Measurements from ENCODE around the gene ROCK2.

The ROCK2 gene

DNA sequence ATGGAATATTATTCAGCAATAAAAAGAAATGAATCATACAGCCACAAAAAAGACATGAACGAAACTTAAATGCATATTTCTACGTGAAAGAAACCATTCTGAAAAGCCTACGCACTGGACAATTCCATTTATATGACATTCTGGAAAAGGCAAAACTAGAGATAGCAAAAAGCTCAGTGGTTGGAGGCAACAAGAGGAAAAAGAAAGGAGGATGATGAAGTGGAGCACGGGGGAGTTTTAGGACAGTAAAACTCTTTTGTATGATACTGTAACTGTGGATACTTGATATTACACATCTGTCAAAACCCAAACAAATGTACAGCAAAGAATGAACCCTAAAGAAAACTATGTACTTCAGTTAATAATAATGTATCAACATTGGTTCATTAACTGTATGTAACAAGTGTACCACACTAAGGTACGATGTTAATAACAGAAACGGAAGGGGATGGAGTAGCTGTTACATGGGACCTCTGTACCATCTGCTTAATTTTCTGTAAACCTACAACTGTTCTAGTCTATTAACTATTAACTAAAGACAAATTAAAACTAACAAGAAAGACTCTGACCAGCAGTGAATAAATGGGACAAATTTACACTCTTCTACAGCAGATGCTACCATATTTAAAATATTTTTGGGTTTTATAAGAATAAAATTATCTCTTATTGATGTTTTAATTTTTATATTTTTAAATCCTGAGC lies 31.5 kb downstream of the ROCK2 start:
- no peak for TF ChIP-seq TAF1 (IDR thresholded peaks at IDR 0.05; ENCODE audit: low read depth)
- TF ChIP-seq CEBPB (IDR thresholded peaks at IDR 0.05) = no peak
- no peak for TF ChIP-seq FOXM1 (IDR thresholded peaks at IDR 0.05; ENCODE audit: borderline replicate concordance, low read depth)
- TF ChIP-seq RAD21 (IDR thresholded peaks at IDR 0.05; ENCODE audit: low read depth) = no peak
- no peak for TF ChIP-seq NFIC (IDR thresholded peaks at IDR 0.05)
- TF ChIP-seq TEAD4 (IDR thresholded peaks at IDR 0.05) = no peak
- no peak for TF ChIP-seq EP300 (IDR thresholded peaks at IDR 0.05; ENCODE audit: borderline replicate concordance)
- TF ChIP-seq EGR1 (IDR thresholded peaks at IDR 0.05) = no peak
- no peak for TF ChIP-seq TCF12 (IDR thresholded peaks at IDR 0.05; ENCODE audit: low read depth)
- TF ChIP-seq, protein P1, sequence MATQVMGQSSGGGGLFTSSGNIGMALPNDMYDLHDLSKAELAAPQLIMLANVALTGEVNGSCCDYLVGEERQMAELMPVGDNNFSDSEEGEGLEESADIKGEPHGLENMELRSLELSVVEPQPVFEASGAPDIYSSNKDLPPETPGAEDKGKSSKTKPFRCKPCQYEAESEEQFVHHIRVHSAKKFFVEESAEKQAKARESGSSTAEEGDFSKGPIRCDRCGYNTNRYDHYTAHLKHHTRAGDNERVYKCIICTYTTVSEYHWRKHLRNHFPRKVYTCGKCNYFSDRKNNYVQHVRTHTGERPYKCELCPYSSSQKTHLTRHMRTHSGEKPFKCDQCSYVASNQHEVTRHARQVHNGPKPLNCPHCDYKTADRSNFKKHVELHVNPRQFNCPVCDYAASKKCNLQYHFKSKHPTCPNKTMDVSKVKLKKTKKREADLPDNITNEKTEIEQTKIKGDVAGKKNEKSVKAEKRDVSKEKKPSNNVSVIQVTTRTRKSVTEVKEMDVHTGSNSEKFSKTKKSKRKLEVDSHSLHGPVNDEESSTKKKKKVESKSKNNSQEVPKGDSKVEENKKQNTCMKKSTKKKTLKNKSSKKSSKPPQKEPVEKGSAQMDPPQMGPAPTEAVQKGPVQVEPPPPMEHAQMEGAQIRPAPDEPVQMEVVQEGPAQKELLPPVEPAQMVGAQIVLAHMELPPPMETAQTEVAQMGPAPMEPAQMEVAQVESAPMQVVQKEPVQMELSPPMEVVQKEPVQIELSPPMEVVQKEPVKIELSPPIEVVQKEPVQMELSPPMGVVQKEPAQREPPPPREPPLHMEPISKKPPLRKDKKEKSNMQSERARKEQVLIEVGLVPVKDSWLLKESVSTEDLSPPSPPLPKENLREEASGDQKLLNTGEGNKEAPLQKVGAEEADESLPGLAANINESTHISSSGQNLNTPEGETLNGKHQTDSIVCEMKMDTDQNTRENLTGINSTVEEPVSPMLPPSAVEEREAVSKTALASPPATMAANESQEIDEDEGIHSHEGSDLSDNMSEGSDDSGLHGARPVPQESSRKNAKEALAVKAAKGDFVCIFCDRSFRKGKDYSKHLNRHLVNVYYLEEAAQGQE (IDR thresholded peaks at IDR 0.05; ENCODE audit: low read depth) = no peak
- TF ChIP-seq YY1 (IDR thresholded peaks at IDR 0.05; ENCODE audit: low read depth) = no peak
- TF ChIP-seq, protein P2, sequence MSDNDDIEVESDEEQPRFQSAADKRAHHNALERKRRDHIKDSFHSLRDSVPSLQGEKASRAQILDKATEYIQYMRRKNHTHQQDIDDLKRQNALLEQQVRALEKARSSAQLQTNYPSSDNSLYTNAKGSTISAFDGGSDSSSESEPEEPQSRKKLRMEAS (IDR thresholded peaks at IDR 0.05) = no peak
- TF ChIP-seq, protein P3, sequence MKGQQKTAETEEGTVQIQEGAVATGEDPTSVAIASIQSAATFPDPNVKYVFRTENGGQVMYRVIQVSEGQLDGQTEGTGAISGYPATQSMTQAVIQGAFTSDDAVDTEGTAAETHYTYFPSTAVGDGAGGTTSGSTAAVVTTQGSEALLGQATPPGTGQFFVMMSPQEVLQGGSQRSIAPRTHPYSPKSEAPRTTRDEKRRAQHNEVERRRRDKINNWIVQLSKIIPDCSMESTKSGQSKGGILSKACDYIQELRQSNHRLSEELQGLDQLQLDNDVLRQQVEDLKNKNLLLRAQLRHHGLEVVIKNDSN (IDR thresholded peaks at IDR 0.05) = no peak
- no peak for TF ChIP-seq ZBTB7A (IDR thresholded peaks at IDR 0.05; ENCODE audit: low read depth)

- no peak for TF ChIP-seq ZBTB7A (IDR thresholded peaks at IDR 0.05; ENCODE audit: low read depth)
- TF ChIP-seq CREB1 (IDR thresholded peaks at IDR 0.05; ENCODE audit: low read depth) = no peak
- TF ChIP-seq, protein P3 (IDR thresholded peaks at IDR 0.05) = no peak
Observed at GRCh38 chr2:11311543-11311942, 32.9 kb downstream of the ROCK2 start.

- TF ChIP-seq NFIC (IDR thresholded peaks at IDR 0.05) = no peak
- TF ChIP-seq, protein P1 (IDR thresholded peaks at IDR 0.05; ENCODE audit: low read depth) = no peak
- no peak for TF ChIP-seq ZBTB7A (IDR thresholded peaks at IDR 0.05; ENCODE audit: low read depth)
- no peak for TF ChIP-seq TCF12 (IDR thresholded peaks at IDR 0.05; ENCODE audit: low read depth)
- TF ChIP-seq, protein P3 (IDR thresholded peaks at IDR 0.05) = no peak
- TF ChIP-seq TEAD4 (IDR thresholded peaks at IDR 0.05) = no peak
- TF ChIP-seq EGR1 (IDR thresholded peaks at IDR 0.05) = no peak
- no peak for TF ChIP-seq TAF1 (IDR thresholded peaks at IDR 0.05; ENCODE audit: low read depth)
- no peak for TF ChIP-seq FOXM1 (IDR thresholded peaks at IDR 0.05; ENCODE audit: borderline replicate concordance, low read depth)
- no peak for TF ChIP-seq CREB1 (IDR thresholded peaks at IDR 0.05; ENCODE audit: low read depth)
- no peak for TF ChIP-seq YY1 (IDR thresholded peaks at IDR 0.05; ENCODE audit: low read depth)
- TF ChIP-seq EP300 (IDR thresholded peaks at IDR 0.05; ENCODE audit: borderline replicate concordance) = no peak
- no peak for TF ChIP-seq CEBPB (IDR thresholded peaks at IDR 0.05)
- TF ChIP-seq, protein P2 (IDR thresholded peaks at IDR 0.05) = no peak
- no peak for TF ChIP-seq RAD21 (IDR thresholded peaks at IDR 0.05; ENCODE audit: low read depth)
Observed at GRCh38 chr2:11310212-11310611, 34.2 kb downstream of the ROCK2 start.

GRCh38 chr2:11309706-11310105 lies 34.7 kb downstream of the ROCK2 start:
- TF ChIP-seq NFIC (IDR thresholded peaks at IDR 0.05) (no peak), EGR1 (IDR thresholded peaks at IDR 0.05) (no peak), ZBTB7A (IDR thresholded peaks at IDR 0.05; ENCODE audit: low read depth) (no peak), CREB1 (IDR thresholded peaks at IDR 0.05; ENCODE audit: low read depth) (no peak), TAF1 (IDR thresholded peaks at IDR 0.05; ENCODE audit: low read depth) (no peak), RAD21 (IDR thresholded peaks at IDR 0.05; ENCODE audit: low read depth) (no peak), TEAD4 (IDR thresholded peaks at IDR 0.05) (no peak), CEBPB (IDR thresholded peaks at IDR 0.05) (no peak), TCF12 (IDR thresholded peaks at IDR 0.05; ENCODE audit: low read depth) (no peak)
- TF ChIP-seq, protein P1 (IDR thresholded peaks at IDR 0.05; ENCODE audit: low read depth) = no peak
- TF ChIP-seq, protein P2 (IDR thresholded peaks at IDR 0.05) = no peak

Measured in Ishikawa (cell line).